Activated CD4-positive, CD25-positive, alpha-beta regulatory T cell (primary cell): ENCODE data around the gene ABCB11.
"Not testable (repeated sequence)": the region's sequence is repeated elsewhere in the genome, so short reads cannot be mapped to it uniquely, and the experiment has no call there.

Experiments
- DNase-seq, 4 experiments: peaks; one replicate each; lab custom pipeline; 2025; lab: John Stamatoyannopoulos, UW

Gene ABCB11

DNA sequence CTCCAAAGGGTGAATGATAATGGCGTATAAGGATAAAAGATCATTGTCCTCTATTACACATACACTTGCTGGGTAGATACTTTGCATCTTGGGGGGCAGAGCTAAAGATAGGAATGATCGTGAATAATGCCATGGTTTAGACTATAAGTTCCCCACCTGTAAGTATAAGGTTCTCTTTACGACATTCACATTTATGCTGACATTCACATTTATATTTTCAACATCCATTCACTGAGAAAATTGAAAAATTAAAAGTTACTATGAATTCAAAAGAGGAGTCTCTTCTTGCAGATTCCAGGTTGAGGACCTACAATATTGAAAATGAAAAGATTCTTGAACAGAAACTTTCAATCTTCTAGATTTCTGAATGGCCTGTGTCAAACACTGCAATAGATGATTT is 138.8 kb downstream of the ABCB11 start:
- no peak for DNase-seq

DNA sequence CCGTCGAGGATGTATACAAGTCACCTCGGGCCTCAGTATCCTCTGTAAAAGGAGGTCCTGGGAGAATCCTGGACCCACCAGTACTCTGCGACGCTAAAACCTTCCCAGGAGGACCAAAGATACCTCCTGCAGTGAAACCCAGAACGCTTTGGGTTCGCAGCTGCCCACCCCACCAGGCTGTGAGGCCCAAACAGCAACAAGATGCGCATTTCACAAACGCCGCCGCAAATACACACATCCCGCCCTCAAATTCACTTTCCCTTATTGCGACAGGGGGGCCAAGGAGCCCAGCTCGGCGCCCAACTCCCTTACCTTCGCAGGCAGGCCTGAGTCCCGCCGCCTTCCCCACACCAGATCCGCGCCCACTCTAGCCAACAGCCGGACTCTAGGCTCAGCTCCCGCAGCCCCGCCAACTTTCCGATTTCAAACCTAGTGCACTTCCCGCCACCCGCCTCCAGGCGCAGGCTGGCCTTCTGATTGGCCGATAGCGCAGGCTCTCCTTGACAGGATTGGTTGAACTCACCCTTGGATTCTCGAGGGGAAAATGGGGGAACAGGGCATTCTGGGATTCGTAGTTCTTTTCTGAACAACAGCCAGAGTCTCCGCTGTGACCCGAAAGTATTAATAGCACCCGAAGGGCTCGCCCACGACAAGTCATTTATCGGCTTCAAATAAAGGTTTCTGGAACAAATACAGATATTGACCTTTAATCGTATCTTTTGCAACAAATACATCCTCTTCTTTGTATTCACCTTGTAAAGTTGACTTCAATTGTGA is 140.9 kb downstream of the ABCB11 start, which contains the start of gene SPC25:
Gene SPC25, minus strand, starts transcription at position 425 of the 777 bp plus-strand sequence. CDS start 911 bp downstream, outside the sequence.
- DNase-seq: peak; percentile 59 to 66 (median 60)

DNA sequence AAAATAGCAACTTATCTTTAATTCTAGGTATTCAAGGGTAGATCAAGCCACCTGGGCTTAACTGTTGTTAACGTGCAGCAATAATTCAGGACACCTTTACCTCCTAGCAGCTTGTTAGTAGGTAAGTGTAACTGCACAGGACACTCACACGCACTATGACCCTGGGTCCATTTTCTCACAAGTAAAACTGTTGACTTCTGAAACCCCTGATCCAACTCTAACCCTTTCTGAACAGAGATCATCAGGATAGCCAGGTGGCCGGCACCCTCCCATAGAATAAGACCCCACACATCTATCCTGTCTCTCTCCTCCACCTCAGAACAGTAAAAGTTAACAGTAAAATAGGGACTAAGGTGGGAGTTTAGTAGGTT is 141.5 kb downstream of the ABCB11 start:
- no peak for DNase-seq

DNA sequence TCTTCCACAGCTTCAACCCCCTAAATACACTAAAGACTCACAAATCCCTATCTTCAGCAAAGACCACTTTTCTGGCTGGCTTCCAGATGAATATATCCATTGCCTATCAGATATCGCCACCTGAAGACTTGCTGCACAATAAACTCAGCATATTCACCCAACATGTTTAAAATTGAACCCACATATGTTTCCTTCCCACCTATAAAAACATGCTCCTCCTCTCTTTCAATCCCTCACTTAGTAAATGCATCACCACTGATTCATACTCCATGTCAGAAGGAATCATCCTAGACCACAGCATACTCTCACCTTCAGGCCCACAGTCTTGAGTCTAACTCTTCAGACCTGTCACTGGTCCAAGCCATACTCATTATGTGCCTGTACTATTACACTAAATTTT is 146.1 kb downstream of the ABCB11 start:
- DNase-seq: no peak

DNA sequence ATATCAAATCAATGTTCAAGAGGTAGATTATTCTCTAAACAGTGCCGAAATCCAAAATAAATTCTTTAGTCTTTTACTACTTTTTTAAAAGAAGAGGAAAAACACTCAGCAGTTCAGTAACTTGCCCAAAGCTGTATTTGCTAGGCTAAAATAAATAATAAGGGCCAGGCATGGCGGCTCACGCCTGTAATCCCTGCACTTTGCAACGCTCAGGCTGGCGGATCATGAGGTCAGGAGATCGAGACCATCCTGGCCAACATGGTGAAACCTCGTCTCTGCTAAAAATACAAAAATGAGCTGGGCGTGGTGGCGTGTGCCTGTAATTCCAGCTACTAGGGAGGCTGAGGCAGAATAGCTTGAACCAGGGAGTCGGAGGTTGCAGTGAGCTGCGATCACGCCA is 149.0 kb downstream of the ABCB11 start:
- not testable (repeated sequence) for DNase-seq

DNA sequence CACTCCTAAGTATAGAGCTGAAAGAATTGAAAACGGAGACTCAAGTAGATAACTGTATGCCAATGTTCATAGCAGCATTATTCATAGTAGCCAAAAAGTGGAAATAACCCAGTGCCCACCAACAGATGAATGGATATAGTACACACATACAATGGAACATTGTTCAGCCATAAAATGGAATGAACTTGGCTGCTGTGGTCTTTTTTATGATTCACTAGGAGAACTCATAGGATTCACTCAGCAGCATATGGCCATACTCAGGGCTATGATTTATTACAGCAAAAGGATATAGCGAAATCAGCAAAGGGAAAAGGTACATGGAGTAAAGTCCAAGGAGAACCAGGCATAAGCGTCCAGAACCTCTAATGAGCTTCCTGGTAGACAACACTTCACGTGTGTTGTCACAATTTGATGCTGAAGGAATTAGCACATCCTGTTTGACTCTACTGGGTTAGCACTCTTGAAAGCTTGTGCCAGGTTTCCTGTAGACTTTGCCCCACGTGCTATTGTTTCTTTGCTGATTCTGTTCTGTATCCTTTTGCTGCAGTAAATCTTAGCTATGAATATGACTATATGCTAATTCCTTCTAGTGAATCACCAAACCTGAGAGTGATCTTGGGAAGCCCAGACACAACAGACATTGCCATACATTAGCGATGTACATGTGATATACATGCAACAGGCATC is 156.6 kb downstream of the ABCB11 start:
- DNase-seq: no peak

DNA sequence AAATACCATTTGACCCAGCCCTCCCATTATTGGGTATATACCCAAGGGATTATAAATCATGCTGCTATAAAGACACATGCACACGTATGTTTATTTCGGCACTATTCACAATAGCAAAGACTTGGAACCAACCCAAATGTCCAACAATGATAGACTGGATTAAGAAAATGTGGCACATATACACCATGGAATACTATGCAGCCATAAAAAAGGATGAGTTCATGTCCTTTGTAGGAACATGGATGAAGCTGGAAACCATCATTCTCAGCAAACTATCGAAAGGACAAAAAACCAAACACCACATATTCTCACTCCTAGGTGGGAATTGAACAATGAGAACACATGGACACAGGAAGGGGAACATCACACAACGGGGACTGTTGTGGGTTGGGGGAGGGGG is 160.3 kb downstream of the ABCB11 start:
- not testable (repeated sequence) for DNase-seq
